Gastrocnemius medialis (tissue), 4 donors: ENCODE results near the gene PGK1. TPM values are rescaled to one million over a fixed set of nuclear protein-coding genes. Genes with fewer than 3 reads are reported as not detected.

Experiments
- ATAC-seq, 2 donors: fragments of 150-250 bp; one replicate each; pipeline ENCODE4 v1.9.1; 2016
- DNase-seq, 2 donors: peaks; one replicate each; pipeline ENCODE4 v3.0.0-alpha.2; 2019
- H3K27ac ChIP-seq, 4 donors: fragments of 200-600 bp; sonication (generic); 1 replicate in 1 of 4; 2 replicates in 3 of 4; pipeline ENCODE4 v1.5.1; 2016 to 2018; ENCODE audit warnings: mild to moderate bottlenecking in 2 of 4, moderate library complexity in 1 of 4
- H3K27me3 ChIP-seq, 3 donors: fragments of 200-600 bp; sonication (generic) in 2 of 3; 1 replicate in 1 of 3; 2 replicates in 2 of 3; pipeline versions ENCODE4 v1.5.1 to v1.6.0; 2016 to 2019; ENCODE audit warnings: mild to moderate bottlenecking in 1 of 3, moderate library complexity in 1 of 3
- H3K36me3 ChIP-seq, 2 donors: fragments of 200-600 bp; sonication (generic) in 1 of 2; one replicate each; pipeline ENCODE4 v1.5.1; 2017 to 2018
- H3K4me1 ChIP-seq, 2 donors: fragments of 200-600 bp; sonication (generic) in 1 of 2; one replicate each; pipeline ENCODE4 v1.5.1; 2016 to 2017; ENCODE audit warnings: mild to moderate bottlenecking in 2 of 2
- H3K4me3 ChIP-seq, 4 donors: fragments of 200-600 bp; sonication (generic) in 3 of 4; 1 replicate in 1 of 4; 2 replicates in 3 of 4; pipeline ENCODE4 v1.5.1; 2016 to 2019; ENCODE audit warnings: mild to moderate bottlenecking in 2 of 4
- H3K9me3 ChIP-seq, 3 donors: fragments of 200-600 bp; sonication (generic) in 2 of 3; 1 replicate in 1 of 3; 2 replicates in 2 of 3; pipeline ENCODE4 v1.5.1; 2016 to 2019
- POLR2A ChIP-seq, 2 donors: fragments of 450-650 bp; IDR thresholded peaks; one replicate each; pipeline ENCODE4 v1.6.1; 2017; ENCODE audit warnings: antibody characterized with exemption in 2 of 2, mild to moderate bottlenecking in 2 of 2, moderate library complexity in 2 of 2
- in situ Hi-C, 4 donors: fragments of 200-750 bp; cut with MboI; loops; one replicate each; pipeline versions ENCODE4 v1.15.0 to v1.8.0; 2017; ENCODE audit warnings: low sequenced_read_pairs in 4 of 4
- intact Hi-C: fragments of 100-400 bp; cut with DNase I; formaldehyde crosslinking; loops from one replicate; pipeline ENCODE4 v1.15.1; 2023; ENCODE audit warnings: low total_unique reads
- total RNA-seq, 4 donors: library from RNA; depleted of rRNA; stranded (reverse); fragments of >200 nt; gene quantifications; one replicate each; pipeline versions ENCODE4 v1.1.0 to v1.2.3, GENCODE V29; 2016
- TF ChIP-seq, protein P1 (sequence below), 5 experiments: fragments of 450-650 bp in 3 of 5; fragments of 200-600 bp in 2 of 5; sonication (generic) in 2 of 5; IDR thresholded peaks in 4 of 5; conservative IDR thresholded peaks in 1 of 5; 1 replicate in 4 of 5; 2 replicates in 1 of 5; pipeline ENCODE4 v1.5.1; 2016 to 2019; ENCODE audit warnings: antibody characterized with exemption in 5 of 5, mild to moderate bottlenecking in 3 of 5, moderate library complexity in 3 of 5

The PGK1 gene
- total RNA-seq, 4 donors from 2014 or later: 220 to 392 (median 310) TPM

DNA sequence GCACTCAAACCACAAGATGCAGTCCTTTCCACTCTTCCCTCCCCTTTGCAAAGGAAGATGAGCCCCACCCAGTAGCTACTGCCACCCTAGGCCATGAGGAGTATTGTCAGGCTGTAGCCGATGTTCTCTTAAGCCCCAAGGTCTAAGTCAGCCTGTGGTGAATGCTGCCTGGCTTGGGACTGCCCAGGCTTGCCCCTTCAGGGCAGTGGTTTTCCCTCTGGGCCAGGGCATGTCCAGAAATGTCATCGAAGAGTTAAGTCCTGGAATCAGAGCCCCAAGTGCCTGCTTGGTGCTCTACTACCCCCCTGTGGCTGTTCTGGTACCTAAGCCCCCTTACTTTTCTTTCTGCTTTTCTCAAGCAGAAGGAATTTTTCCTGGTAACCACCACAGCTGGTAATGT is 11.8 kb upstream of the PGK1 start:
- Histone ChIP-seq H3K9me3 (no peaks in the 10 kb centered on the region), H3K27me3 (peaks cover 0 to 4% (median 0%) of the 10 kb centered on the region in 3 donors), H3K4me1 (no peaks in the 10 kb centered on the region), H3K27ac (no peak overlapping the region), H3K36me3 (no peaks in the 10 kb centered on the region), H3K4me3 (no peak overlapping the region)
- in situ Hi-C loops (no loop called here), intact Hi-C loops (no loop called here)
- no peak for TF ChIP-seq POLR2A (IDR thresholded peaks at IDR 0.05)
- TF ChIP-seq, protein P1, sequence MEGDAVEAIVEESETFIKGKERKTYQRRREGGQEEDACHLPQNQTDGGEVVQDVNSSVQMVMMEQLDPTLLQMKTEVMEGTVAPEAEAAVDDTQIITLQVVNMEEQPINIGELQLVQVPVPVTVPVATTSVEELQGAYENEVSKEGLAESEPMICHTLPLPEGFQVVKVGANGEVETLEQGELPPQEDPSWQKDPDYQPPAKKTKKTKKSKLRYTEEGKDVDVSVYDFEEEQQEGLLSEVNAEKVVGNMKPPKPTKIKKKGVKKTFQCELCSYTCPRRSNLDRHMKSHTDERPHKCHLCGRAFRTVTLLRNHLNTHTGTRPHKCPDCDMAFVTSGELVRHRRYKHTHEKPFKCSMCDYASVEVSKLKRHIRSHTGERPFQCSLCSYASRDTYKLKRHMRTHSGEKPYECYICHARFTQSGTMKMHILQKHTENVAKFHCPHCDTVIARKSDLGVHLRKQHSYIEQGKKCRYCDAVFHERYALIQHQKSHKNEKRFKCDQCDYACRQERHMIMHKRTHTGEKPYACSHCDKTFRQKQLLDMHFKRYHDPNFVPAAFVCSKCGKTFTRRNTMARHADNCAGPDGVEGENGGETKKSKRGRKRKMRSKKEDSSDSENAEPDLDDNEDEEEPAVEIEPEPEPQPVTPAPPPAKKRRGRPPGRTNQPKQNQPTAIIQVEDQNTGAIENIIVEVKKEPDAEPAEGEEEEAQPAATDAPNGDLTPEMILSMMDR (IDR thresholded peaks at IDR 0.05 in 4 of 5, conservative IDR thresholded peaks at IDR 0.05 in 1 of 5): peak in 4 of 5 experiments; percentile 16 to 41 (median 18)
- ATAC-seq (peak in 1 of 2 donors; percentile 46), DNase-seq (no peak)

- ATAC-seq (no peak), DNase-seq (no peak)
- intact Hi-C loops: no loop called here
- no peak for TF ChIP-seq POLR2A (IDR thresholded peaks at IDR 0.05)
- TF ChIP-seq, protein P1 (IDR thresholded peaks at IDR 0.05 in 4 of 5, conservative IDR thresholded peaks at IDR 0.05 in 1 of 5): no peak
- no peaks in the 10 kb centered on the region for H3K36me3 ChIP-seq
- in situ Hi-C loops: no loop called here
- H3K4me1 ChIP-seq: peaks cover 0 to under 1% of the 10 kb centered on the region in 2 donors
- no peak overlapping the region for H3K27ac ChIP-seq
- no peaks in the 10 kb centered on the region for H3K27me3 ChIP-seq
- no peaks in the 10 kb centered on the region for H3K9me3 ChIP-seq
- H3K4me3 ChIP-seq: no peak overlapping the region
Measured at GRCh38 chrX:78098108-78098507, 5.9 kb upstream of the PGK1 start.

GRCh38 chrX:78102091-78102490 is 2.0 kb upstream of the PGK1 start:
- in situ Hi-C loops (loop anchor here in 3 of 4 donors (10.0 to 25.0 kb wide), 2 partner anchors 190 to 197 kb away; partner anchors contain the start of gene ATP7A (in 2 of the 3)), intact Hi-C loops (no loop called here)

DNA sequence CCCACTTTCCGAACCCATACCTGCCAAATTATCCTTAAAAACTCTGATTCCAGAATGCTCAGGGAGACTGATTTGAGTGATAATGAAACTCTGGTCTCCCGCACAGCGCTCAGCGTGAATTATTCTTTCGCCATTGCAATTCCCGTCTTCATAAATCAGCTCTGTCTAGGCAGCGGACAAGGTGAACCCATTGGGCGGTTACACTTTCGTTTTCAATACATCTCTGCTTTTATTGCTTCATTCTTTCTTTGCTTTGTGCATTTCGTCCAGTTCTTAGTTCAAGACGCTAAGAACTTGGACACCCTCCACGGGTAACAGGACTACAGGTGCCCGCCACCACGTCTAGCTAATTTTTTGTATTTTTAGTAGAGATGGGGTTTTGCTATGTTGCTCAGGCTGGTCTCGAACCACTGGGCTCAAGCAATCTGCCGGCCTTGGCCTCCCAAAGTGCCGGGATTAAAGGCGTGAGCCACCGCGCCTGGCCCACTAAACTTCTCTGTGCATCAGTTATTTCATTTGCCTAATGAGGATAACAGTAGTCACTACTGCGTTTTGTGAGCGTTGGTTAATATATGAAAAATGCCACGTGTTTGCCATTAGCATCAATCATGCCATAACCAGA is 936 bp upstream of the PGK1 start:
- in situ Hi-C loops: loop anchor here in 3 of 4 donors (10.0 to 25.0 kb wide), 2 partner anchors 191 to 198 kb away; partner anchors contain the start of gene ATP7A (in 2 of the 3)
- ATAC-seq (no peak), DNase-seq (no peak)
- TF ChIP-seq, protein P1 (IDR thresholded peaks at IDR 0.05 in 4 of 5, conservative IDR thresholded peaks at IDR 0.05 in 1 of 5): no peak
- TF ChIP-seq POLR2A (IDR thresholded peaks at IDR 0.05): no peak
- H3K27me3 ChIP-seq: no peaks in the 10 kb centered on the region
- H3K4me3 ChIP-seq: peak overlapping the region; percentile 66 to 94 (median 82)
- intact Hi-C loops: no loop called here
- peaks cover 30% of the 10 kb centered on the region in 2 donors for H3K4me1 ChIP-seq
- no peaks in the 10 kb centered on the region for H3K36me3 ChIP-seq
- H3K9me3 ChIP-seq: no peaks in the 10 kb centered on the region
- H3K27ac ChIP-seq: peak overlapping the region; percentile 79 to 98 (median 98)

More at GRCh38 chrX:78102091-78102490, 2.0 kb upstream of the PGK1 start:
- no peaks in the 10 kb centered on the region for H3K27me3 ChIP-seq
- no peaks in the 10 kb centered on the region for H3K36me3 ChIP-seq
- H3K4me3 ChIP-seq: no peak overlapping the region
- peaks cover 20 to 21% of the 10 kb centered on the region in 2 donors for H3K4me1 ChIP-seq
- no peak for DNase-seq
- TF ChIP-seq, protein P1 (IDR thresholded peaks at IDR 0.05 in 4 of 5, conservative IDR thresholded peaks at IDR 0.05 in 1 of 5): no peak
- TF ChIP-seq POLR2A (IDR thresholded peaks at IDR 0.05): no peak
- ATAC-seq: no peak
- no peaks in the 10 kb centered on the region for H3K9me3 ChIP-seq
- H3K27ac ChIP-seq: no peak overlapping the region
